ENCODE data around the gene ITPR2.
"Not testable (repeated sequence)": the region's sequence is repeated elsewhere in the genome, so short reads cannot be mapped to it uniquely, and the experiment has no call there.

ITPR2 gene

DNA sequence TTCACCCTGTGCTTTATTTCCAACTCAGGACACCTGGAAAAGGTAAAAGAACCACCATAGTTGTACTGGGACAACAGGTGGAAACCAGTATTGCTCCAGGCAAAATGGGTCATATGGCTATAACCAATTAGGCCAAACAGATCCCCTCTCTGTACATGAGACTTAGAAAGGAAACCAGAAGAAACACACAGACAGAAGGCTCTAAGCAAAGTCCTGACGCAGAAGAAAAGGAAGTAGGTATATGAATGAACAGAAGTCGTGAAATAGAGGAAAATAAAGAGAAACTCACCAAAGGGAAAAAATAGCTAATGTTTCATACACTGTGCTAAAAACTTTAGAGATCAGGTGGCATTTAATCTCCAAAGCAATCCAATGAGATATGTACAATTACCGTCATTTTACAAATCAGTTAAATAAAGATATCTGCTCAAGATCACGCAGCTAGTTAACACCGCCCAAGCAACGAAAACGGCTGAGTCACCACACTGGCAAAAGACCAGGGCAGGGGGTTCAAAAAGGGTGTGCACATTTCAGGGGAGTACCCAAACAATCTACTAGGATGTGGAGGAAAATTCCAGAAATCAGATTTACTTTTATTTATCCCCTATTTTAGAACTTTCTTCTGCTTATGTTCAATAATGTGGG, 82.3 kb downstream of the ITPR2 start:
- no peak for FAIRE-seq

- FAIRE-seq: no peak
These were observed 83.2 kb downstream of the ITPR2 start for GRCh38 chr12:26749781-26750180.

DNA sequence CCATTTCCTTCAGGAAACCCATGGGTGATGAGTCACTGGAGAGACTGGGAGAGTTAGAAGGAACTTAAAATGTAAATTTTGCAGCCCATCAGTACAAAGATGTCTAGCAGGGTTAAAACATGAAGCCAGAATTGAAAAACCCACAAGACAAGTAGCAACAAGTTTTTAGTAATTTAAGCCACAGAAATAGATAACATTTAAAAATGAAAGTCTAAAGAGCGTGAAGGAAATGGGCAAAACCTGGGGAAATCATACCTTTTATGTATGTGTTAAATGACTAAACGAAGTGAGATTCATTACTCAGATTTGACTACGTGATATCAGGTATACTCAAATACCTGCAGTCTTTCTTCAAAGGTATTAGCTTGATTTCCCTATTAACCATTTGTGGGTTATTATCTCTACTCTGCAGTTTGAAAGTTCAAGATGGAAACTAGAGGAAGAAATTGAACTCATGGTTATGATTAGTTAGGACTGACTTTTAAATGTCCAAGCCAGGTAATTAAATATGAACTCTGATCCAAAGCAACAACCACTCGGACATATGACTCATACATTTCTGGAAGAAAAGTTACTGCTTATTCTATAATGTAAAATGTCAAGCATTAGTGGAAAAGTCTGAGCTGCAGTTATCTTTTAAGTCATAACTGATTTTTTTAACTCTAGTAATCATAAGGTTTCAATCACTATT, 84.1 kb downstream of the ITPR2 start:
- FAIRE-seq: no peak

- FAIRE-seq: no peak
These were observed 84.6 kb downstream of the ITPR2 start for GRCh38 chr12:26748412-26748740.

DNA sequence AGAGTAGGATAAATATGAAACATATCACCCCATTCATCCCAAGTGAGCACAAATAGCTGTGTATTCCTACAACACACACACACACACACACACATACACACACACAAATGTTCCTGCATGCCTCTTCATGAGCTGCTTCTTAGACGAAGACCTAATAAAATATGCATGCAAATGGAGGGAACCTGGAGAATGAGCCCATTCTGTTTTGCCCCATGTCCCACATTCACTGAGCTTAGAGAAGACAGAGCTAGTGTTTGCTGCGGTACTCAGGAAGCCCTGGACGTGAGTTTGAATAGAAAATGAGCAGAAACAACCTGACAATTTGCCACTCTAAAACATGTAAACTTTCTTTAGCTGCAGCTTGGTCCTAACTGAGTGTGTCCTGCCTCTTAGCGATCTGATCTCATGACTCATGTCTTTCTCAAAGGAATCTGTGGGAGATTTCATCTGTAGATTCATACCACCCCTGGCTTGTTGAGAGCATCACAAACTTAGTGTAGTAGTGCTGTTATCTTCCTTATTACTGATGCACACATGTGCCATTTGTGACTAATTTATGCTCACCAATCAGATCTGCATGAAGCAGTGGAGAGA, 86.8 kb downstream of the ITPR2 start:
- FAIRE-seq: no peak

GRCh38 chr12:26744697-26745440, 88.1 kb downstream of the ITPR2 start:
- FAIRE-seq: no peak

- no peak for FAIRE-seq
These were observed 88.9 kb downstream of the ITPR2 start for GRCh38 chr12:26744042-26744626.

DNA sequence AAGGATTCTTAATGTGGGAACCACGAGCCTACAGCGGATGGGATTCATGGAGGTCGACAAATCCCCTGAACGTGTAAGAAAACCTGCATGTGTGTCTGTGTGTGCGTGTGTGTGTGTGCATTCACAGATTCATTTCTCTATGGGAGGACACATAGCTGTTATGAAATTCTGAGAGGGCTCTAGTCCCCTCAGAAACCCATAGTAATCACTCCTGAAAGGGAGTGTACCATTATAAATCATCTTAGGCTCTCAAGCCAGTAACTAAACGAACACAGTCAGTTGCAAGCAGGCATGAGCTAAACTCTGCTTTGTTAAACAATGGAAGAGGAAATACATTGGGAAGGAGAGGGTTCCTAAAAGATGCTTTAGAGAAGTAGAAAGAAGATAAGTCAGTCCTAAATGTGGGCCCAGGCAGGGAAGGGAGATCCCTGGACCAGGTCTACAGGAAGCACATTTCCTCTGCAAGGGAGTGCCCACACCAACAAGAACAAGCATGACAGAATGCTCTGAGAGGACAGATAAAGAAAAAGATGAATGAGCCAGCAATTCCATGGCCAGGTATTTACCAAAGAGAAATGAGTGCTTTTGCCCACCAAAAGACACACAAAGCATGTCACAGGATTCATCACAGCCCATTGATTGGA, 91.3 kb downstream of the ITPR2 start:
- no peak for FAIRE-seq

- FAIRE-seq: no peak
These were observed 92.0 kb downstream of the ITPR2 start for GRCh38 chr12:26740991-26741390.

DNA sequence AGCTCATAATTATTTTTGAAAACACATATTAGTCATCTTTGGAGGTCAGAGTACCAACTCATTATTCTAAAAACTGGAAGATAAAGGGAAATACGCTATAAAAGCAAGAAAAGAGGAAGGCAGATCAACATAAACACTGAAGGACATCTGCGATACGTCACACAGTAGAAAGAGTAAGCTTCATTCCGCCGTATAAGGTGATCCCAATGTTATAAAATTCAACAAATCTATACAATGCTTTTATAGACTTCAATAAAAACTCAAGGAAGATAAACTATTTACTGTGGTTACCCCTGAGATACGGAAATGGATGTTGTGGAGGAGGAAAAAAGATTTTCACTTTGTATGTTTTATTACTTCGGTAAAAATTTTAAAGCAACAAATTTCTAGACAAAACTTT, 92.6 kb downstream of the ITPR2 start:
- no peak for FAIRE-seq

GRCh38 chr12:26737487-26738030, 95.4 kb downstream of the ITPR2 start:
- FAIRE-seq: no peak

- FAIRE-seq: no peak
These were observed 96.2 kb downstream of the ITPR2 start for GRCh38 chr12:26736563-26737486.

GRCh38 chr12:26735249-26735639, 97.8 kb downstream of the ITPR2 start:
- no peak for FAIRE-seq

GRCh38 chr12:26734510-26735248, 98.3 kb downstream of the ITPR2 start:
- no peak for FAIRE-seq

DNA sequence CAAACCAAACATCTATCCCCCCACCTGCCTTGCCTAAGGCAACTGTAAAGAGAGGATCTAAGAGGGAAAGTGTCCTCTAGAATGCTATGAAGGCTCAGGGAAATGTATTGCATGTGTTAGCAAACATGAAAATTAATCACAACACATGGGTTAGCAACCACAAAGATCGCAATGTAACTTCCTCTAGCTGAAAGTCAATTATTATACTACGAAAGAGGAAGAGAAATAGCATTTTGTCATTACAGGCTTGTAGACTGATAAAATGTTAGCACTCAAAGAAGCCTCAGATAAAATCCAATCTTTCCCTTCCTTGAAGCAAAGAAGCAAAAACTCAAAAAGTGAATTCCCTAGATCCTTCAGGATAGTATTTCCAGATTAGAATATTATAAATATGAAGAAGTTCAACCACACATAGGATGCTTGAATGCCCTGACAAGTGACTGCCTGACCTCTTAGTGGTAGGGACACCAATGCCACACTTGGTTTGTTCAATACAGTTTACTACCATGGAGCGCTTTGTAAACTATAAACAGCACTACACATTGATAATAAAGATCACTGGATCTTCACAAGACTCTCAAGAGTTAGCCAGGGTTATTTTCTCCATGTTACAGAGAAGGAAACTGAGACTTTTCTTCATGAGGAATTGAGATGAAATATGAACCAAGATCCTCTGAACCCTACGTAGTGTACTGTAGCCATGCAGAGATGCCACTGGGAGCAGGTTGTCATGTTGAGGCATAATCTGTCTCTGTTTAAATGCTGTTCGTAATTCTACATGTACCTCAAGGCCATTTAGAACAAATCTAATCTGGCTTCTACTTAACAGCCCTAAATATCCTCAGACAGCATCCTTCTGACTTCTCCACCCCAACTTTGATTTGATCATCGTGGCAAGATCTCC, 100.7 kb downstream of the ITPR2 start:
- FAIRE-seq: no peak

- FAIRE-seq: no peak
These were observed 102.3 kb downstream of the ITPR2 start for GRCh38 chr12:26730481-26731350.

DNA sequence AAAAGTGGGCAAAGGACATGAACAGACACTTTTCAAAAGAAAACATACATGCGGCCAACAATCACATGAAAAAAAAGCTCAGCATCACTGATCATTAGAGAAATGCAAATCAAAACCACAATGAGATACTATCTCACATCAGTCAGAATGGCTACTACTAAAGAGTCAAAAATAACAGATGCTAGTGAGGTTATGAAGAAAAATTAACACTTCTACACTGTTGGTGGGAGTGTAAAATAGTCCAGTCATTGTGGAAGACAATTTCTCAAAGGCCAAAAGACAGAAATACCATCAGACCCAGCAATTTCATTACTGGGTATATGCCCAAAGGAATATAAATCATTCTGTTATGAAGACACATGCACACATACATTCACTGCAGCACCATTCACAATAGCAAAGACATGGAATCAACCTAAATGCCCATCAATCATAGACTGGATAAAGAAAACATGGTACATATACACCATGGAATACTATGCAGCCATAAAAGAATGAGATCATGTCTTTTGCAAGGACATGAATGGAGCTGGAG, 103.8 kb downstream of the ITPR2 start:
- not testable (repeated sequence) for FAIRE-seq

All from TTC549 (cell line).